T-helper 1 cell treated with Interleukin-12 subunit alpha and Interleukin-12 subunit beta and Interleukin-4 antibody, amounts not matched to agents 30 μg/mL and 1 μg/mL, for 36 hours (primary cell): ENCODE data around the gene RAB11FIP5.

Source experiments
- H3K27ac Mint-ChIP-seq: one replicate; pipeline ENCODE4 v1.8.0; 2021; ENCODE audit warnings: mild to moderate bottlenecking, mixed read lengths
- H3K27me3 Mint-ChIP-seq: one replicate; pipeline ENCODE4 v1.8.0; 2021; ENCODE audit warnings: low read depth, mixed read lengths
- H3K36me3 Mint-ChIP-seq: one replicate; pipeline ENCODE4 v1.8.0; 2021; ENCODE audit warnings: low read depth, mixed read lengths
- H3K4me1 Mint-ChIP-seq: one replicate; pipeline ENCODE4 v1.8.0; 2021; ENCODE audit warnings: low read depth, mixed read lengths
- H3K4me3 Mint-ChIP-seq: one replicate; pipeline ENCODE4 v1.8.0; 2021; ENCODE audit warnings: mild to moderate bottlenecking, moderate library complexity, mixed read lengths
- H3K9me3 Mint-ChIP-seq: one replicate; pipeline ENCODE4 v1.8.0; 2021; ENCODE audit warnings: mixed read lengths

The RAB11FIP5 gene

GRCh38 chr2:73116182-73116960, 3.6 kb upstream of the RAB11FIP5 start:
- H3K27ac Mint-ChIP-seq = no peak overlapping the region
- H3K9me3 Mint-ChIP-seq = no peaks in the 10 kb centered on the region
- peaks cover 6% of the 10 kb centered on the region for H3K4me1 Mint-ChIP-seq
- H3K4me3 Mint-ChIP-seq = no peak overlapping the region
- H3K27me3 Mint-ChIP-seq = peaks cover 9% of the 10 kb centered on the region
- H3K36me3 Mint-ChIP-seq = no peaks in the 10 kb centered on the region

GRCh38 chr2:73114273-73114867, 1.6 kb upstream of the RAB11FIP5 start:
- H3K4me3 Mint-ChIP-seq = peak overlapping the region; percentile 32
- H3K4me1 Mint-ChIP-seq = peaks cover 18% of the 10 kb centered on the region
- peaks cover 5% of the 10 kb centered on the region for H3K27me3 Mint-ChIP-seq
- H3K36me3 Mint-ChIP-seq = no peaks in the 10 kb centered on the region
- no peaks in the 10 kb centered on the region for H3K9me3 Mint-ChIP-seq
- H3K27ac Mint-ChIP-seq = no peak overlapping the region

DNA sequence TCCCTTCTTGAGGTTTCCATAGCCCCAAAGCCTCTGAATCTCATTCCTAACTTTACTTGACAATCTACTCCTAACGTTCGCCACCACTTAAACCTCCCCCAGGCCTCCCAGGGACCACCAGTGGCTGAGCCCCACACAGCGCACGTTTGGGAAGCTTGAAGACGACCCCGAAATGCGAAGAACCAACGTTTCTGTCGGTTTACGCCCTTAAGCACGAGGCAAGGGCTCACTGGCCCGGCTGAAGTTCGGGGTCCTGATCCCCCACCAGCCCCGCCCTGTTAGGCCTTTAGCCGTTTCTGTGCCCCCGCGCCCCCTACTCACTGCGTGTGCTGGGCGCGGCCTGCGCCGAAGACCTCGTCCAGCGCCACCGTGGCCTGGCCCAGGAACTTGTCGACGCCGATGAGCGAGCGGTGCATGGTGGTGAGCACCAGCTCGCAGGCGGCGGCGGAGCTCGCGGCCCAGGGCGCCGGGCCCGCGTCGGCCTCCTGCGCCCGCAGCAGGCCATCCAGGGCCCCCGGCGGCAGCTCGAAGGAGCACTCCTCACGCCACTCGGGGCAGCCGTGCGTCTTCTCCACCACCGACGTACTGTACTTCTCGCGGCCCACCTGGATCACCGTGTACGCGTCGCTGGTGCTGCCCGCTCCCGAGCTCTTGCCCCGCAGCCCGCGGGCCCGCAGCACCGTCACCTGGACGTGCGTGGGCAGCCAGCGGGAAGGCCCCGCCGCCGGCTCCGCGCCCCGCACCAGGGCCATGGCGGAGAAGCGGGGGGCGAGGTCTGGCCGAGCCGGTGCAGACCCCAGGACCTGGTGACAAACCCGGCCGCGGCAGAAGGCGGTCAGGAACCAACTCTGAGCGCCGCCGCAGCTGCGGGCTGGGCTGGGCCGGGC, 479 bp downstream of the RAB11FIP5 start:
- Mint-ChIP-seq H3K27me3 (peaks cover 5% of the 10 kb centered on the region), H3K4me3 (peak overlapping the region; percentile 87), H3K4me1 (peaks cover 21% of the 10 kb centered on the region), H3K9me3 (no peaks in the 10 kb centered on the region), H3K27ac (peak overlapping the region; percentile 43), H3K36me3 (no peaks in the 10 kb centered on the region)

DNA sequence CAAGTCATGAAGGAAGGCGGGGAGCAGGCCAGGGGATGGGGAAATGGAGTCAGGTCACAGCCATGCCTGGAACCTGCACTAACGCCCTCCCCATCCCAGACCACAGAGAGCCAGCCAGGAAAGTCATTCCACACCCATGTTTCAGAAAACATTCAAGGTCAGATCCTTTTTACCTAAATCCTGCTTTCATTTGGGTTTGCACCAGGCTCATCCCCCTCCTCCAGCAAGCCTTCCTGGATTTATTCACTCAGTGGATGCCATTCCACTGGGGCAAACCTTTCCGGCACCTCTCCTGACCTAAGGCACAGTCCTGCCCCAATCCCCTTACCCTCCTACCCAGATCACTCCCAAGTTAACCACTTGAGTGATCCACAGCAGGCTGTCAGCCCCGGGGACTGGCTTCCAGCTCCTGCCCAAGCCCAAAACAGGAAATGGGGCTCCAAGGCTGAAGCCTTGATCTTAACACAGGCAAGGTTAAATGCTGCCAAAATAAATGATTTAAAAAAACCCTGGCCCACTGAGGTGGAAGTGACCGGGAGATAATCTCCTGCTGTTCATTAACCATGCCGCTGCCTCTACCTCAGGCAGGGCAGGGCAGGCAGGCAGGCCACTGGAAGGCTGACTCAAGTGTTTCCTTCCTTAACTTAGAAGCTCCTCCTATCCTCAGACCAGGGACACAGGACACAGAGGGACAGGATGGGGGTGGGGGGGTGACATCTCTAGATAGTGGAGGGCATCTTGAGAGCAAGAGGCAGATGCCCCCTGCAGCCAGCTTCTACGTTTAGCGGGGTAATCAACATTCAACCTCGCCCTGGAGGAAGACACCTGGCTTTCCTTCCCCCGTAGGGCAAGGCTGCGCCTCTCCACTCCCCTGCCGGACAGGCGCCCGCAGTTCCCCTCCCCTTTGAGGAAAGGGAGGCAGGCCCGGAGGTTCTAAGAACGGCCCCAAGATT, 1.4 kb downstream of the RAB11FIP5 start:
- Mint-ChIP-seq H3K36me3 (no peaks in the 10 kb centered on the region), H3K27me3 (no peaks in the 10 kb centered on the region), H3K4me3 (peak overlapping the region; percentile 87), H3K27ac (peak overlapping the region; percentile 43), H3K4me1 (peaks cover 25% of the 10 kb centered on the region), H3K9me3 (no peaks in the 10 kb centered on the region)

DNA sequence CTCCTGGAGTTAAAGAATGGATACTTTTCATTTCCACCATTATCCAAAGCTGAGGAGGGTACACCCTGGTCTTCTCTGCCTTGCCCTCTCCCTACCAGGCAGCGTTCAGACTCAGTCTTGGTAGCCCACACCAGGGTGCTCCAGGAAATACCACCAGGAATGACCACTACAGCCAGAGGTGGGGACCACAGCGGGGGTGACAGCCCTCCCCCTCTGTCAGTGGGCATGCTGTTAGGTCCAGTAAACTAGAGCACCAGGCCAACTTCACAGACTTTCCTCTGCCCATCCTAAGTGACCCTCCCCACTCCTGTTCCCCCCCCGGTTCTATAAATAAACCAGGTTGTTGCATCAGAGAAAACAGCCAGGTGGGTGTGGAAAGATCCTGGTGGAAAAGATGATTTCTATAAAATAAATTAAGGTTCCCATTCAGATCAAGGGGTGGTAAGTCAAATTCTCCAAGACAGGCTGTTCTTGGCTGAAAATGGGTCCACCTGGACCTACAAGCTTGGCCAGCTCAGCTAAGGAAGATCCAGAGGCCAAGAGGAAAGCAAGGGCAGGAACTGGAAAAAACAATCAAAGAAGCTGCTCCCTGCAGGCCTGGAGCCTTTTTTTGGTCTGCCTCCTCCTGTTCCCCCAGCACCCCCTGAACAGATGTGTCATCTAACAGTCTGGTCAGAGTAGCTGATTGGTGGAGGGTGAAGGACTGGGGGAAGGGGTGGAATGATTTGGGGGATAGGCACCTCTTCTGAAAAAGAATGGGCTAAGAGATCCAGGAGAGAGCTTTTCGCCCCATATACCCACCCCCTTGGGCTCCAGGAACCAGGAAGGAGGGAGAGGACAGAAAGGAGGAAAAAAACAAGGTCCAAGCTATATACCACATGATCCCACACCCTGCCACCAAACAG, 2.3 kb downstream of the RAB11FIP5 start:
- Mint-ChIP-seq H3K36me3 (no peaks in the 10 kb centered on the region), H3K27ac (no peak overlapping the region), H3K27me3 (no peaks in the 10 kb centered on the region), H3K9me3 (no peaks in the 10 kb centered on the region), H3K4me3 (peak overlapping the region; percentile 87), H3K4me1 (peaks cover 25% of the 10 kb centered on the region)

DNA sequence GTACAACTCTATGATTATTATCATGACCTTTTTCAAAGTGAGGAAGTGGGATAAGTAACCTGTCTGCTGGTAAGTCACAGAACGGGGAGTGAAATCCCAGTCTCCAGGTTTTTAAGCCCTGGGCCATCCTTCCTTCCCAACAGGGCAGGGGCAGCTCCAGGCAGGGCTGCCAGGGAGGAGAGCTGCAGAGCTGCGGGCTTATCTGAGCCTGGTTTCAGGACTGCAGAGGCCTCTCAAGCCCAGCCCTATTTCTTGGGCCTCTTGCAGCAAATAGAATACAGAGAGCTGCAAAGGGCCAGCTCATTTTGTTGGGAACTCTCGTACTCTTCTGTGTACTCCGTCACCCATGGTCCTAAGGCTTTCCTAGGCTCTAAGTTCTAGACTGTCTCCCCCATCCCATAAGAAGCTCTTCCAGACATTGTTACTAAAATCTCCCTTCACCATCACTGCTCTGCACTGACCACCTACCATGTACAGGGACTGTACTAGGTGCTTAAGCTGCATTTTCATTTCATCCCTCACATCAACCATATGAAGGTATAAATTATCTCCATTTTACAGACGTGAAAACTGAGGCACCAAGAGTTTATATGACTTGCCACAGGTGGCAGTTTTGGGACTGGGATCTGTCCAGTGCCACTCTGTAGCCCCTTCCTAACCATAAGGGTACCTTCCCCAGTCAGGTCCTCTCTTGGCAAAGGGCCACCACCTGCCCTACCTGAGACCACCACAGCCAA, 3.1 kb downstream of the RAB11FIP5 start:
- Mint-ChIP-seq H3K4me3 (no peak overlapping the region), H3K36me3 (peaks cover 2% of the 10 kb centered on the region), H3K27ac (no peak overlapping the region), H3K4me1 (peaks cover 25% of the 10 kb centered on the region), H3K27me3 (no peaks in the 10 kb centered on the region), H3K9me3 (no peaks in the 10 kb centered on the region)

DNA sequence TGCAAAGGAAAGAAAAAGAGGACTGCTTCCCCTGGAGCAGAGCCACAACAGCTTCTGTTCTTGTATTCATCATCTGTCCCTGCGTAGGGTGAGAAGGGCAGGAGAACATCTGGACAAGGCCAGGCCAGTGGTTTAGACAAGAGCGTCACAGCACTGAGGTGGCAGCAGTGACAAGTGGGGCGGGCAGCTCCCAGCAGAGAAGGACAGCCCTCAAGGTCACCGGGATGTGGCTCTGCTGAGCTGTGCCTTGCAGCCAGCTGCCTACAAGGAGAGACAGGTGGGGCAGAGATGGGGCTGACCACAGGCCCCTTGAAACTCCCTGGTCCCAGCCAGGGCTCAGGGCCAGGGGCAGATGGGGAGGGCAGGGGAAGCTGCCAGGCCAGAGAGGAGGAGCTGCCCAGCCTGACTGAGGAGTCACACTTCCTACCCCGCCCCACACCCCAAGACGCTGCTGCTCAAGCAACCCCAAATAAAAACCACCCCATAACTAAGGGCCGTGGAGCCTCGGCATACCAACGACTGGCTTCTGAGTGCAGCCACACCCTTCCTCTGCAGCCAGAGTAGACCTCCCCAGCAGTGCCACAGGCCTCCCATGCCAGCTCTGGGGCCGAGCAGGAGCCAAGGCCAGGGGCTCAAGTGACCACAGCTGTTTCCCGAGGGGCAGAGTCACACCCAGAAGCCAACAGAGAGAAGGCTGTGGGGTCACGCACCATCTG, 5.4 kb downstream of the RAB11FIP5 start:
- Mint-ChIP-seq H3K27ac (no peak overlapping the region), H3K36me3 (peaks cover 2% of the 10 kb centered on the region), H3K4me1 (peaks cover 33% of the 10 kb centered on the region), H3K27me3 (no peaks in the 10 kb centered on the region), H3K4me3 (no peak overlapping the region), H3K9me3 (no peaks in the 10 kb centered on the region)

DNA sequence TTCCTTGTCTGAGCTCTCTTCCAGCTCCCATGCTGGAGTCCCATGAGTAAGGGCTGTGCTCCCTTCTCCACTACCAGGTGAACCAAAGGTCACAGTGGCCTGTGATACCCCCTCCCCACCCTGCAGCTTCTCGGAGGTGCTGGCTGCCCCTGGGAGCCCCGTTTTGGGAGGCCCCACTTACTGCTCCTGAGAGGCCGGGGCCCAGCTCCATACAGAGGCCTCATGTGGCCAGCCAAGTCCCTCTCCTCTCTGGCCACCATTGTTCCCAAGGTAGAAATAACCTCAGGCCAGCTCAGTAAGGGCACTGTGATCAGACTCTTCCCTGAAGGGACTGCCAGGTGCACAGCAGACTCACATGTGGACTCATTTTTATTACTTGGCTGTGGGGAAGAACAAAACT, 6.0 kb downstream of the RAB11FIP5 start:
- no peak overlapping the region for H3K27ac Mint-ChIP-seq
- peaks cover 2% of the 10 kb centered on the region for H3K36me3 Mint-ChIP-seq
- H3K4me3 Mint-ChIP-seq = no peak overlapping the region

GRCh38 chr2:73105511-73105971, 7.2 kb downstream of the RAB11FIP5 start:
- no peak overlapping the region for H3K4me3 Mint-ChIP-seq
- H3K27ac Mint-ChIP-seq = no peak overlapping the region
- no peaks in the 10 kb centered on the region for H3K9me3 Mint-ChIP-seq
- H3K36me3 Mint-ChIP-seq = peaks cover 2% of the 10 kb centered on the region
- peaks cover 19% of the 10 kb centered on the region for H3K4me1 Mint-ChIP-seq
- H3K27me3 Mint-ChIP-seq = no peaks in the 10 kb centered on the region

More for the DNA sequence above, 6.0 kb downstream of the RAB11FIP5 start:
- Mint-ChIP-seq H3K9me3 (no peaks in the 10 kb centered on the region), H3K27me3 (no peaks in the 10 kb centered on the region), H3K4me1 (peaks cover 31% of the 10 kb centered on the region)

DNA sequence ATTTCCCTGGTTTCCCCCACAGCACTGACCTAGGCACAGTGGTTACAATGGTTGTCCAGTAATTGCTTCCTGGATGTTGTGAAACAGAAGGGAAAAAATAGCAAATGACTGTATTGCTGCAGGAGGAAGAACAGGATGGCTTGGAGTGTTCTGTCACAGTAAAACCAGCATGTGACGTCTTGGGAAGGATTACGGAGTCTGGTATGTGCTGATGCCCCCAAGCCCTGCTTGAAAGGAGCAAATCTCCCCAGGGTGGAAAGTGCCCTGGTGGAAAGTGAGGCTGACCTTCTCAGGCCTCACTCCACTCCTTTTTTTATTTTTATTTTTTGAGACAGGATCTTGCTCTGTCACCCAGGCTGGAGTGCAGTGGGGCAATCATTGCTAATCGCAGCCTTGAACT, 7.8 kb downstream of the RAB11FIP5 start:
- H3K27ac Mint-ChIP-seq = no peak overlapping the region
- no peak overlapping the region for H3K4me3 Mint-ChIP-seq
- H3K27me3 Mint-ChIP-seq = no peaks in the 10 kb centered on the region
- peaks cover 18% of the 10 kb centered on the region for H3K4me1 Mint-ChIP-seq
- H3K36me3 Mint-ChIP-seq = peaks cover 2% of the 10 kb centered on the region
- H3K9me3 Mint-ChIP-seq = no peaks in the 10 kb centered on the region

DNA sequence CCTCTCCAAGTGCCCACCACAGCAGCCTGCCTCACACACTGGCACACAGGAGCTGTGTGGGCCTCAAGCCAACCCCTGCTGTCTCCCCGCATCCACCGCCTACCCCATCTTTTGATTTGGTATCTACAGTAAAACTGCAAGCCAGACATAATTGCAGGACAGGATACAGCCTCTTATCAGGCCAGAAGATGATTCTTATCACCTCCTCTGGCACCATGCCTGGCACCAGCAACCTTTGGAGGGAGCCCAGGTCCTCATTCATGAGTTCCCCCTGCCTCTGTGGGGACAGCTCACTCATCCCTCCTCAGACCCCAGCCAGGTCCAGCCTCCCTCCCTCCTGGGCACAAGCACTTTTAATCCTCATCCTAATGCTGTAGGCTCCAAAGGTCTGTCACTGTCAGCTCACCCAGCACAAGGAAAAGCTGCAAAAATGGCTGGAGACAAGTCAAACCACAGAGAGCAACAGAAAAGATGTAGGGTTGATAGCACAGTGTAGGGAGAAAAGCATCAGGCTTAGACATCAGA, 9.7 kb downstream of the RAB11FIP5 start:
- peaks cover 2% of the 10 kb centered on the region for H3K36me3 Mint-ChIP-seq
- H3K9me3 Mint-ChIP-seq = no peaks in the 10 kb centered on the region
- H3K4me3 Mint-ChIP-seq = no peak overlapping the region
- H3K4me1 Mint-ChIP-seq = peaks cover 18% of the 10 kb centered on the region
- no peaks in the 10 kb centered on the region for H3K27me3 Mint-ChIP-seq
- H3K27ac Mint-ChIP-seq = peak overlapping the region; percentile 2
